Activated CD8-positive, alpha-beta T cell treated with anti-CD3 and anti-CD28 coated beads for 36 hours (primary cell): ENCODE measurements around the gene CUEDC2. TPM values are rescaled to one million over a fixed set of nuclear protein-coding genes. Genes with fewer than 3 reads are reported as not detected.

ENCODE experiments used
- ATAC-seq: fragments of 200-7000 bp; cut with Tn5 transposase; one replicate; pipeline ENCODE4 v1.10.0; 2021; ENCODE audit warnings: mild to moderate bottlenecking, moderate library complexity
- CTCF ChIA-PET: fragments of 350-600 bp; sonication (Branson Sonifier 250); formaldehyde crosslinking; loops from one replicate; lab custom pipeline; 2021; ENCODE audit warnings: antibody characterized with exemption; lab: Charles Lee
- POLR2A ChIA-PET: fragments of 350-600 bp; sonication (Branson Sonifier 250); formaldehyde crosslinking; loops from one replicate; lab custom pipeline; 2021; ENCODE audit warnings: antibody characterized with exemption; lab: Charles Lee
- DNase-seq: peaks from one replicate; pipeline ENCODE4 v3.0.0-alpha.2; 2020
- H3K27ac Mint-ChIP-seq: one replicate; pipeline ENCODE4 v1.8.0; 2021; ENCODE audit warnings: mild to moderate bottlenecking, mixed read lengths
- H3K27me3 Mint-ChIP-seq: one replicate; pipeline ENCODE4 v1.8.0; 2021; ENCODE audit warnings: mixed read lengths
- H3K36me3 Mint-ChIP-seq: one replicate; pipeline ENCODE4 v1.8.0; 2021; ENCODE audit warnings: low read depth, mixed read lengths
- H3K4me1 Mint-ChIP-seq: one replicate; pipeline ENCODE4 v1.8.0; 2021; ENCODE audit warnings: low read depth, mixed read lengths
- H3K4me3 Mint-ChIP-seq: one replicate; pipeline ENCODE4 v1.8.0; 2021; ENCODE audit warnings: mild to moderate bottlenecking, moderate library complexity, mixed read lengths
- H3K9me3 Mint-ChIP-seq: one replicate; pipeline ENCODE4 v1.8.0; 2021; ENCODE audit warnings: mixed read lengths
- CTCF ChIP-seq: fragments of 200-600 bp; IDR thresholded peaks from one replicate; pipeline ENCODE4 v1.8.0; 2022; ENCODE audit warnings: antibody characterized with exemption, mild to moderate bottlenecking
- intact Hi-C: fragments of 100-400 bp; cut with micrococcal nuclease; formaldehyde crosslinking; loops from one replicate; pipeline ENCODE4 v1.10.0; 2022
- total RNA-seq, 2 experiments: library from RNA; stranded (reverse); gene quantifications; one replicate each; pipeline ENCODE4 v1.2.3, GENCODE V29; 2021

Gene CUEDC2
- total RNA-seq, 2 experiments from 2014 or later, result 71.8 to 76.4 TPM

- intact Hi-C loops, result no loop called here
- H3K36me3 Mint-ChIP-seq, result peaks cover 8% of the 10 kb centered on the region
- H3K9me3 Mint-ChIP-seq, result no peaks in the 10 kb centered on the region
- peak overlapping the region; percentile 15 for H3K27ac Mint-ChIP-seq
- ChIA-PET CTCF (interaction anchor here (1.0 to 6.2 kb wide), 10 partner anchors 10 to 250 kb away, joined by 3 to 143 read pairs (median 5); partner anchors contain the start of genes C10orf95, CUEDC2 and NFKB2), POLR2A (interaction anchor here (0.9 to 7.3 kb wide), 9 partner anchors 9 to 84 kb away, joined by 3 to 73 read pairs (median 41); partner anchors contain the start of genes C10orf95, CUEDC2, NFKB2 and SUFU)
- H3K4me1 Mint-ChIP-seq, result peaks cover 22% of the 10 kb centered on the region
- H3K4me3 Mint-ChIP-seq, result peak overlapping the region; percentile 87
- no peak for TF ChIP-seq CTCF
- ATAC-seq (no peak), DNase-seq (peak; percentile 70)
- H3K27me3 Mint-ChIP-seq, result peaks cover 18% of the 10 kb centered on the region
Measured at GRCh38 chr10:102419269-102420180, 12.8 kb downstream of the CUEDC2 start.

GRCh38 chr10:102418622-102419268 is 13.6 kb downstream of the CUEDC2 start, which contains the start of gene PSD:
PSD (minus strand) TSS chr10:102418785; CDS start chr10:102417038, 1,747 bp downstream.
- Mint-ChIP-seq H3K4me1 (peaks cover 22% of the 10 kb centered on the region), H3K27me3 (peaks cover 18% of the 10 kb centered on the region), H3K36me3 (peaks cover 8% of the 10 kb centered on the region), H3K9me3 (no peaks in the 10 kb centered on the region), H3K27ac (no peak within 1 kb of the TSS), H3K4me3 (peak within 1 kb of the TSS; percentile 87)
- ChIA-PET POLR2A (no interaction called here), CTCF (interaction anchor here (1.4 kb wide), 1 partner anchor 9 kb away, joined by 3 read pairs; no protein-coding TSS in a partner anchor)
- no peak for TF ChIP-seq CTCF
- DNase-seq (peak; percentile 17), ATAC-seq (no peak)
- intact Hi-C loops, result no loop called here

- intact Hi-C loops, result no loop called here
- Mint-ChIP-seq H3K4me3 (no peak overlapping the region), H3K27me3 (peaks cover 20% of the 10 kb centered on the region), H3K27ac (no peak overlapping the region), H3K9me3 (no peaks in the 10 kb centered on the region), H3K36me3 (no peaks in the 10 kb centered on the region), H3K4me1 (peaks cover 27% of the 10 kb centered on the region)
- TF ChIP-seq CTCF, result no peak
- ChIA-PET POLR2A (interaction anchor here (1.0 kb wide), 1 partner anchor 12 kb away, joined by 5 read pairs; no protein-coding TSS in a partner anchor), CTCF (interaction anchor here (1.0 kb wide), 1 partner anchor 17 kb away, joined by 4 read pairs; no protein-coding TSS in a partner anchor)
- ATAC-seq, result no peak
- no peak for DNase-seq
Measured at GRCh38 chr10:102416695-102417094, 15.7 kb downstream of the CUEDC2 start.

- no peak for ATAC-seq
- H3K4me3 Mint-ChIP-seq, result no peak overlapping the region
- H3K27me3 Mint-ChIP-seq, result peaks cover 22% of the 10 kb centered on the region
Measured at GRCh38 chr10:102416283-102416682, 16.1 kb downstream of the CUEDC2 start.

More at GRCh38 chr10:102416283-102416682, 16.1 kb downstream of the CUEDC2 start:
- Mint-ChIP-seq H3K27ac (no peak overlapping the region), H3K9me3 (no peaks in the 10 kb centered on the region), H3K4me1 (peaks cover 28% of the 10 kb centered on the region), H3K36me3 (no peaks in the 10 kb centered on the region)
- intact Hi-C loops, result no loop called here
- ChIA-PET POLR2A (interaction anchor here (1.0 to 1.5 kb wide), 2 partner anchors 11 to 21 kb away, joined by 4 to 5 read pairs; no protein-coding TSS in a partner anchor), CTCF (interaction anchor here (1.2 kb wide), 1 partner anchor 186 kb away, joined by 5 read pairs; no protein-coding TSS in a partner anchor)
- no peak for TF ChIP-seq CTCF
- DNase-seq, result no peak
